NCI-H748 (cell line): ENCODE data around the gene CEP72.

Experiments
- DNase-seq: peaks from one replicate; lab custom pipeline; 2025; ENCODE audit not compliant: unreplicated experiment; lab: John Stamatoyannopoulos, UW

Gene CEP72

DNA sequence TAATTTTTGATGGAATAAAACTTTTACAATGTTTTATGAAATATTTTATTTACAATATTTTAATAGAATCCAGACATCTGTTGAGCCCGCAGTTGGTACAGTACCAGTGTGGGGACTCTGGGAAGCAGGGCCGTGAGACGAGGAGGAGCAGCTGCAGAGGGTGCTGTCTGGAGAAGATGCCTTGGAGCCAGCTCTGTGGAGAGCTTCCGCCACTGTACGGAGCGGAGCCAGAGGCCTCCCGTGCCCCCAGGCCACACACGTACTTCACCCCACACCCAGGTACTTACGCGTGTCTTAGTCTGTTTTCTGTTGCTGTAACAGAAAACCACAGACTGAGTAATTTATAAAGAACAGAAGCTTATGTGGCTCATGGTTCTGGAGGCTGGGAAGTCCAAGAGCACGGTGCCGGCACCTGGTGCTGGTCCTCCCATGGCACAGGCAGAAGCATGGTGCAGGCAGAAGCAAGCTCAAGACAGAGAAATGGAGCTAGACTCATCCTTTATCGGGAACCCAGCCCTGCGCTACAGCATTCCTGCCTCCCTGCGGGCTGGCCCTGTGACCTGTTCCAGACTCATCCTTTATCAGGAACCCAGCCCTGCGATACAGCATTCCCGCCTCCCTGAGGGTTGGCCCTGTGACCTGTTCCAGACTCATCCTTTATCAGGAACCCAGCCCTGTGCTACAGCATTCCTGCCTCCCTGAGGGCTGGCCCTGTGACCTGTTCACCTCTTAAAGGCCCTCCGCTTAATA lies 23.3 kb downstream of the CEP72 start:
- no peak for DNase-seq

DNA sequence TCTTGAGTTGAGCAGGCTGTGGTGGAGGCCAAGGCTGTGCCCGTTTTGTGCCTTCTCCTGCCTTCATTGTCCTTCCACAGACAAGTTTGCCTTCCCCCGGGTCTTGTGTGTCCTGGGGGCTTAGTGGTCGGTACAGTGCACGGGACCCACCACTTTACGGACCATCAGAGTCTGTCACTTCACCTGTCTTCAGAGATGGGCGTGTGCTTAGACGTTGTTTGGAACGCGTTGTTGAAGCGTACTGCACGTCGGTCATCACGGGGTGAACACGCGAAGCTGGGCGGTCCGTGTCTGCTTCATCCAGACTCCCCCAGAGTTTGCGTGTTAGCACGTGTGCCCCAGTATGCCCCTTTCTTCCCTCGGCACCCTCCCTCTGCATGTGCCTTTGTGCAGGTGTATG lies 24.8 kb downstream of the CEP72 start:
- no peak for DNase-seq

DNA sequence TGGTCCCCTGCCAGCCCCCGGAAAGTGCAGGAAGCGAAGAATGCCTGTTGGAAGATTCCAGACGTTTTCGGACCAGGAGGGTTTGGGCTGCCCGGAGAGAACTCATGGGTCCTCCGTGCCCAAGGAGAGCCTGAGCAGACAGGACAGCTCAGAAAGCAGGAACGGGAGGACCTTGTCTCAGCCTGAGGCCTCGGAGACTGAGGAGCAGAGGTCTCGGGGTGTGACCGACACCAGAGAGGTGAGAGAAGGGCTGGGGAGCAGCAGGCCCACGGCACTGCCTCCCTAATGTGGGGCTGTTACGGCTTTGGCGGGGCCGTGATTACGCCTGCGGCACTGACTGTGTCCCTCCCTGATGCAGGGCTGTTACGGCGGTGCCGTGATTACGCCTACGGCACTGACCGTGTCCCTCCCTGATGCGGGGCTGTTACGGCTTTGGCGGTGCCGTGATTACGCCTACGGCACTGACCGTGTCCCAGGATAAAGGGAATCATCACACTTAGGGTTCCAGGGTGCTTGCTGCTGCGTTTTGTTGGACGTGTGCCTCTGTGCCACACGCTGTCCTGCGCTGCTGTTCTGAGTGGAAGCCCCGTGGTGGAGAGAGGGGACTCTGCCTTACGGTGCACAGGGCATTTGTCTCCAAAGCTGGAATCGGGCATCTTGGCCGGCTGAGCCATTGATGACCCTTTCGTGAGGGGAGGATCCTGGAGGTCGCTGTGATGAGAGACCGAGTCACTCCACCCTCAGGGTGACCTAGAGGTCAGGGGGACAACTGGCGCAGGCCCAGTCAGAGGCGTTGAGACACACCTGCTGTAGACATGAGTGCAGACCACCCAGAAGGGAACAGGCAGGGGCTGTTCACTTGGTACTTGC lies 25.7 kb downstream of the CEP72 start:
- no peak for DNase-seq

GRCh38 chr5:638501-639252 lies 26.5 kb downstream of the CEP72 start:
- no peak for DNase-seq

- no peak for DNase-seq
Measured at GRCh38 chr5:639253-639530, 27.1 kb downstream of the CEP72 start.

- no peak for DNase-seq
Measured at GRCh38 chr5:639584-640213, 27.6 kb downstream of the CEP72 start.

- no peak for DNase-seq
Measured at GRCh38 chr5:640461-641330, 28.6 kb downstream of the CEP72 start.

DNA sequence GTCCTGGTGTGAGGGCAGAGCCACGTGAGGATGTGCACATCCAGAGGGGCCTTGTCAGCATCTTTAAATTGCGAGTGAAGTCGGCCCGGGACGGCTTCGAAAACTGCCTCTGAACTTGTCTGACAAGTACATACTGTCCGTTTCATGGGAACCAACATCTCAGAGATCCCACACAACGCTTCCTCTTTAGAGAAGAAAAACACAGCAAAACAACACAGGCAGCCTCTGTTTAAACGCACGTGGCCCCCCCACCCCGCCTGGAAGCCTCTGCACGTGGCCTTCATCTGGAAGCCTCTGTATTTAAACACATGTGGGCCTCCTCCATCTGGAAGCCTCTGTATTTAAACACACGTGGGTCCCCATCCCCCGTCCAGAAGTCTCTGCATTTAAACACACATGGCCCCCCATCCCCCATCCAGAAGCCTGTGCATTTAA lies 29.2 kb downstream of the CEP72 start:
- no peak for DNase-seq

DNA sequence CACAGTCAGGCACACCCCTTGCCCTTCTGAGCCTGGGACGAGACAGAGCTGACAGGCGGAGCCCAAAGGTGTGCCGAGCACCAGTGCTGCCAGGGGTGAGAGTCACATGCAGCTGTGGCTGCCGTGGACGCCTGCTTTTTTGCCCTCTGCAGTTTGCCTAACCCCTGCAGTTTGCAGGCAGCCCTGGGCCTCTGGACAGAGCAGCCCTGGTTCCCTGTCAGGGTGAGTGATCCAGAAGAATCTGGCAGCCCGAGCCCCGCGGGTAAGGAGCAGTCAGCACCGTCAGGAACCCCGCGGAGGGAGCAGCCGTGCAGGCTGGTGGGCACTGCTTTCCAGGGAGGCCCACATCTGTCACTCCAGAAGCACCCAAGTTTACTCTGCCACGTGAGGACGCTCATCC lies 30.3 kb downstream of the CEP72 start:
- no peak for DNase-seq

- no peak for DNase-seq
Measured at GRCh38 chr5:643351-643801, 31.2 kb downstream of the CEP72 start.

DNA sequence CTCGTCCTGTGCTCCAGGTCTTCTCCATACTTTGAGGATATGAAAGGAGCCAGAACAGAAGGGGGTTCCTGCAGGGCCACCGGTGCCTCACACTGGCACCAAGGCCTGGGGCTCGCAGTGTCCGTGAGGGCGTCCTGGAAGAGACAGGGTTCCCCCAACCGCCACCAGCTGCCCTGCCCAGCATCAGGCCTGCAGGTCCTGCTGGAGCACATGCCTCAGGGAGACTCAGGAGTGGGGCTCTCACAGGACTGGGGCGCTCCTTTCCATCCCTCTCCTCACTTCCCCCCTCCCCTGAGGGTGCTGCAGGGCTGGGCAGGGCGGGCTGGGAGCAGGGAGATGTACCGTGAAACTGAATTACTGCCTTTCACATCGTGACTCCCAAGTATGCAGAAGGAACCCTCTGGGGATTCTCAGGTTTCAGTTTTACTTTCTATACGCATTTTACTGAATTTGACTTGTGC lies 31.7 kb downstream of the CEP72 start:
- DNase-seq, result no peak

DNA sequence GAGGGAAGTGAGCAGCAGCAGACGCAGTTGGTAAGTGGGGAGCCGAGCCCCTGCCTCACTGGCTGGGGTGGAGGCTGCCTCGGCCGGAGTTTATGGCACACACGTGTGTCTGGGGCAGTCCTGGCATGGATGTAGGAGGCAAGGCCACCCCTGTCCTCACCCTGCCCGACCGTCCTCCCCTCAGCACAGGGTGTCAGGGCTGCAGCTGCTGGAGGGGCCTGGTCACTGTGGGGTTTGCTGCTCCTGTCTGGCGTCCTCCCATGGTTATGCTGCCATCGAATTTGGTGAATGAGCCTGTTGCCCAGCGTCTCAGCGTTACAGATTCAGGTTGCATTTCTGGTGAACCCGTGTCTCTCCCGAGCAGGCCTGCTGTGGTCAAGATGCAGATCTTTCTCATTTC lies 32.4 kb downstream of the CEP72 start:
- no peak for DNase-seq

DNA sequence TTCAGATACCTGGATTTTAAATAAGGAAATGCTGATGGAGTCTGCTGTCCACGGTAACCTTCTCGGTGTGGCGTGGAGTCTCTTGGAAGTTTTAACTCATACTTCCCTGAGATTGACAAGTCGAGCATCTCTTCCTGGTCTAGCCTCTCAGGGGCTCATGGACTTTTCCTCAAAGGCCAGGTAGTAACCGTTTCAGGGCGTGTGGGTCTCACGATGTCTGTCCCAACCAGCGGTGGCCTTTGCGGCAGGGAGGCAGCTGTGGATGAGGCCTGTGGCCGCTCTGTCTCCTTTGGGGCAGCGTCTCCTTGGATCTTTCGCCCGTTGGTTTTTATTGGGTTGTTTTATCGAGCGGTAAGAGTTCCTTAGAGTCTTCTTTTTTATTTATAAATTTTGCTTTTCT lies 32.8 kb downstream of the CEP72 start:
- no peak for DNase-seq

DNA sequence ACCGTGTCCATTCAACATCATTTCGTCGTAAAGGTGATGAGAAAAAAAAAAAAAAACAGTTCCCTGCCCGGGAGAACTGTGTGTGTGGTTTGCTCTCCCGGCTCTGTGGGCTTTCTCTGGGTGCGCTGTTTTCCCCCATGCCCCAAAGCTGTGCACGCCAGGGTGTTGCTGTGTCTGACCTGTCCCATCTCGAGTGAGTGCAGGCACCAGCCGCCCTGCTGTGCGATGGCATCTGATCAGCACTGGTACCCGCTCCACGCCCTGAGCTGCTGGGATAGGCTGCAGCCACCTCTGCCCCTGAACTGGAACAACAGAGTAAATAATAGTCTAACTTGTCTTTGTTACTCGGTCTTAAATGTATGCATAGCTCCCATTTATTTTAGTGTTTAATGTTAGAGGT lies 33.3 kb downstream of the CEP72 start:
- no peak for DNase-seq

- no peak for DNase-seq
Measured at GRCh38 chr5:646396-647201, 34.5 kb downstream of the CEP72 start.

DNA sequence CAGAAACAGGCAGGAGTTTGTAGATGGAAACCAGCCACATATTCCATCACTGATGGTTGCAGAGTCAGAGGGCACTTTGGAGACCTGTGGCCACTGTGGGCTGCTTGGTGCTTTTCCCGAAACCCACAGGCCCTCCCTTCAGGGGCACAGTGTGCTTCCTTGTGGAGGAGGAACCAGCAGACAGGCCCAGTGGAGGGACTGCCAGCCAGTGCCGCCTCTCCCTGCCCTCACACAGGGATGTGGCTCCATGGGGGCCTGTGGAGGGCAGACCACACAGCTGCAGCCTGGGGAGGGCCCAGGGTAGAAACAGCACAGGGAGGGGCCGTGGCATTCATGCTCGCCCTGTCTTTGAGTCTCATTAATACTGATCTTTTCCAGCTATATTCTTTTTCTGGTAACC lies 35.2 kb downstream of the CEP72 start:
- DNase-seq, result no peak

GRCh38 chr5:647727-648126 lies 35.6 kb downstream of the CEP72 start:
- no peak for DNase-seq

- no peak for DNase-seq
Measured at GRCh38 chr5:651296-652022, 39.3 kb downstream of the CEP72 start.

DNA sequence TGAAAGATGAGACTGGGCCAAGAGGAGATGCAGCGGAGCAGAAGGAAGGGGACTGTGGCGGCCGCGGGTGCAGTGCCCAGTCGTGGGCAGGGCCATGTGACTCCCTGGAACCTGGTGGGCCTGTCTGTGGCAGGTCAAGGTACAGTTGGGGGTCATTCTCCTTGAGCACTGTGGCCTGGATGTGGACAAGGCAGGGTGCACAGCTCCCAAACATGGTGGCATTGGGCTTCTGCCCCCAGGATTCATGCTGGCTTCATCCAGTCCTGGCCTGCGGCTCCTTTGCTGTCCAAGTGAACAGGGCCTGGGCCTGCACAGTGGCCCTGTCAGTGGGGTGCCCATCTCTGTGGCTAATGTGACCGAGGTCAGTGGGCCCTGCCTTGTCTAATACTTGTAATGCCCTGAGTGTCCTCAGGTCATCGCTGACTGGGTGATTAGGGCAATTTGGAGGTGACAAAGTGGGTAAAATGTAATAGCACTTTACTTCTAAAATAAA lies 39.9 kb downstream of the CEP72 start:
- DNase-seq, result no peak
